SK-N-SH (cell line): ENCODE data around the gene OPA3. TPM values are rescaled to one million over a fixed set of nuclear protein-coding genes. Genes with fewer than 3 reads are reported as not detected.

Experiments
- CTCF ChIA-PET: fragments of 300-600, 350-600 bp; formaldehyde crosslinking; extraction: SDS; loops from one replicate; lab custom pipeline; 2021; lab: Yijun Ruan, JAX
- POLR2A ChIA-PET: fragments of 350-600 bp; sonication (Branson Sonifier 250); formaldehyde crosslinking; extraction: SDS; loops from one replicate; lab custom pipeline; 2020; ENCODE audit warnings: antibody characterized with exemption, inconsistent platforms; lab: Yijun Ruan, JAX
- DNase-seq: peaks from one replicate; pipeline ENCODE4 v3.0.0; 2012
- H2AFZ ChIP-seq: fragments of 200-600 bp; sonication (generic); 2 replicates; pipeline ENCODE4 v1.8.1; 2016; ENCODE audit warnings: antibody characterized with exemption, mild to moderate bottlenecking, low read depth
- H3F3A ChIP-seq: fragments of 200-600 bp; sonication (generic); replicated peaks from 2 replicates; pipeline ENCODE3; 2016; ENCODE audit warnings: antibody characterized with exemption, mild to moderate bottlenecking; ENCODE audit not compliant: insufficient read depth
- H3K27ac ChIP-seq, 2 experiments: fragments of 200-500 bp in 1 of 2; fragments of 200-600 bp in 1 of 2; sonication (Bioruptor generic) in 1 of 2; sonication (generic), shearing (Covaris generic) in 1 of 2; 2 replicates each; pipeline versions ENCODE4 v1.5.1 to v1.6.1; 2014 to 2016; ENCODE audit warnings: low read depth in 2 of 2, inconsistent platforms in 1 of 2, low read length in 1 of 2, mild to moderate bottlenecking in 1 of 2, mixed read lengths in 1 of 2
- H3K27me3 ChIP-seq: fragments of 200-600 bp; sonication (generic), shearing (Covaris generic); 2 replicates; pipeline ENCODE4 v1.6.1; 2016; ENCODE audit warnings: mixed run types; ENCODE audit not compliant: insufficient read depth
- H3K36me3 ChIP-seq, 2 experiments: fragments of 200-500 bp in 1 of 2; fragments of 200-600 bp in 1 of 2; sonication (Bioruptor generic) in 1 of 2; sonication (generic) in 1 of 2; replicated peaks in 1 of 2; 2 replicates each; pipeline versions ENCODE3 to v1.5.1; 2014 to 2016; ENCODE audit warnings: low read length in 1 of 2, mild to moderate bottlenecking in 1 of 2; ENCODE audit not compliant: insufficient read depth in 2 of 2, control insufficient read depth in 1 of 2
- H3K4me1 ChIP-seq, 2 experiments: fragments of 200-500 bp in 1 of 2; fragments of 200-600 bp in 1 of 2; sonication (Bioruptor generic) in 1 of 2; sonication (generic), shearing (Covaris generic) in 1 of 2; 2 replicates each; pipeline versions ENCODE4 v1.5.1 to v1.6.1; 2014 to 2016; ENCODE audit warnings: low read depth in 1 of 2, low read length in 1 of 2, mixed run types in 1 of 2; ENCODE audit not compliant: insufficient read depth in 2 of 2, control insufficient read depth in 1 of 2
- H3K4me2 ChIP-seq: fragments of 200-600 bp; sonication (generic), shearing (Covaris generic); 2 replicates; pipeline ENCODE4 v1.6.1; 2017; ENCODE audit warnings: mixed run types
- H3K4me3 ChIP-seq, 2 experiments: fragments of 200-500 bp in 1 of 2; fragments of 200-600 bp in 1 of 2; sonication (Bioruptor generic) in 1 of 2; sonication (generic), shearing (Covaris generic) in 1 of 2; 2 replicates each; pipeline versions ENCODE4 v1.5.1 to v1.8.1; 2014 to 2016; ENCODE audit warnings: low read depth in 2 of 2, inconsistent platforms in 1 of 2, low read length in 1 of 2, mild to moderate bottlenecking in 1 of 2, mixed read lengths in 1 of 2, moderate library complexity in 1 of 2
- H3K79me2 ChIP-seq: fragments of 200-600 bp; sonication (generic); 2 replicates; pipeline ENCODE4 v1.8.1; 2017; ENCODE audit warnings: mild to moderate bottlenecking; ENCODE audit not compliant: insufficient read depth
- H3K9ac ChIP-seq: fragments of 200-600 bp; sonication (generic); 2 replicates; pipeline ENCODE4 v1.6.1; 2017; ENCODE audit warnings: mixed run types
- H3K9me2 ChIP-seq: fragments of 200-600 bp; sonication (generic); 2 replicates; pipeline ENCODE4 v1.6.1; 2017; ENCODE audit warnings: mixed run types
- H3K9me3 ChIP-seq: fragments of 200-600 bp; sonication (generic); 2 replicates; pipeline ENCODE4 v1.6.1; 2017; ENCODE audit warnings: mixed run types, mild to moderate bottlenecking, moderate library complexity
- H4K20me1 ChIP-seq: fragments of 200-600 bp; sonication (generic); 2 replicates; pipeline ENCODE4 v1.6.1; 2017; ENCODE audit warnings: mild to moderate bottlenecking, mixed run types; ENCODE audit not compliant: insufficient read depth
- FOSL2 ChIP-seq: IDR thresholded peaks from 2 replicates; pipeline ENCODE4 v1.4.0; 2012; ENCODE audit warnings: low read depth, mild to moderate bottlenecking, moderate library complexity, borderline replicate concordance
- FOXM1 ChIP-seq: IDR thresholded peaks from 2 replicates; pipeline ENCODE4 v1.4.0; 2012; ENCODE audit warnings: low read depth, mild to moderate bottlenecking
- GATA2 ChIP-seq: sonication (generic); formaldehyde crosslinking; IDR thresholded peaks from 2 replicates; pipeline ENCODE4 v1.5.0; 2020; ENCODE audit warnings: mild to moderate bottlenecking, missing genetic modification reagents
- MEF2A ChIP-seq: IDR thresholded peaks from 2 replicates; pipeline ENCODE4 v1.4.0; 2012; ENCODE audit warnings: low read depth, borderline replicate concordance
- NFIC ChIP-seq: IDR thresholded peaks from 2 replicates; pipeline ENCODE4 v1.4.0; 2012; ENCODE audit warnings: borderline replicate concordance
- RCOR1 ChIP-seq: fragments of 150-350 bp; IDR thresholded peaks from 2 replicates; pipeline ENCODE4 v1.6.1; 2017; ENCODE audit warnings: antibody characterized with exemption, low read length
- RFX5 ChIP-seq: IDR thresholded peaks from 2 replicates; pipeline ENCODE4 v1.6.1; 2012; ENCODE audit warnings: mild to moderate bottlenecking, improper control_type of control experiment, low read length
- SIN3A ChIP-seq: IDR thresholded peaks from 2 replicates; pipeline ENCODE4 v1.6.1; 2012; ENCODE audit warnings: low read depth, mild to moderate bottlenecking, low read length, moderate library complexity, borderline replicate concordance
- WGBS: methylation state at CpG from one replicate; pipeline ENCODE4 v1.1.6; 2017; ENCODE audit warnings: low lambda C conversion rate; 5-methylcytosine and 5-hydroxymethylcytosine counted together
- polyA plus RNA-seq, 3 experiments: library from polyadenylated mRNA; depleted of rRNA; stranded (reverse); fragments of >200 nt; gene quantifications; 2 replicates each; pipeline ENCODE4 v1.2.3, GENCODE V29; 2012
- TF ChIP-seq, protein P1 (sequence below): fragments of 150-350 bp; IDR thresholded peaks from 2 replicates; pipeline ENCODE4 v1.6.1; 2016; ENCODE audit warnings: mild to moderate bottlenecking, low read depth, low read length
- TF ChIP-seq, protein P2 (sequence below): IDR thresholded peaks from 2 replicates; pipeline ENCODE4 v1.4.0; 2012; ENCODE audit warnings: low read depth
- TF ChIP-seq, protein P3 (sequence below): fragments of 150-350 bp; IDR thresholded peaks from 2 replicates; pipeline ENCODE4 v1.6.1; 2017; ENCODE audit warnings: antibody characterized with exemption, low read length, low read depth, borderline replicate concordance

Gene OPA3
- polyA plus RNA-seq, 1 of the 3 experiments (the other 2 are of a cell fraction) = 10.0 TPM

DNA sequence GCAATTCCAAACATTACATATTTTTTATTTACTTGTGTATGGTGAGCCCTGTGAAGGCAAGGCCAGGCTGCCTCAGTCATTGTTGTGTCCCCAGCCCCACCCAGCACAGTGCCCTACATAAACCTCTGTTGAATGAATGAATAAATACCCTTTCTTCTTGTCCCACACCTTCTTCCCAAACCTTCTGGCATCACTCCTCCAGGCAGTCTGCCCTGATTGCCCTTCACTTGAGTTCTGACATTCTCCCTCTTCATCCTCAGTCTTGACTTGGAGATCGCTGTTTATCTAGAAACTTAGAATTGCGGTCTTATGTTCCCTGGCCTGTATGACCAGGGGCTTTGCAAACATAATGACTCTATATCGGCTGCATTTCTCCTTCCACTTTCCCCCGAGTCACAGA, 5.2 kb upstream of the OPA3 start:
- Histone ChIP-seq H3K9me3 (no peaks in the 10 kb centered on the region), H3K27ac (no peak overlapping the region), H3K9me2 (no peaks in the 10 kb centered on the region), H3K4me2 (no peak overlapping the region), H2AFZ (no peak overlapping the region), H3F3A (peaks cover 4% of the 10 kb centered on the region), H4K20me1 (no peaks in the 10 kb centered on the region), H3K27me3 (no peaks in the 10 kb centered on the region), H3K9ac (no peak overlapping the region), H3K4me1 (peaks cover 0 to 3% of the 10 kb centered on the region in 2 experiments; a peak in 1 of 4 replicates), H3K4me3 (no peak overlapping the region), H3K36me3 (no peaks in the 10 kb centered on the region), H3K79me2 (no peaks in the 10 kb centered on the region)
- WGBS = 79% methylated on average over 4 of the region's 4 CpGs
- ChIA-PET POLR2A (no interaction called here), CTCF (interaction anchor here (1.7 to 2.3 kb wide), 3 partner anchors 54 to 103 kb away, joined by 5 to 12 read pairs (median 9); partner anchors contain the start of gene QPCTL)
- DNase-seq = no peak
- TF ChIP-seq, protein P1, sequence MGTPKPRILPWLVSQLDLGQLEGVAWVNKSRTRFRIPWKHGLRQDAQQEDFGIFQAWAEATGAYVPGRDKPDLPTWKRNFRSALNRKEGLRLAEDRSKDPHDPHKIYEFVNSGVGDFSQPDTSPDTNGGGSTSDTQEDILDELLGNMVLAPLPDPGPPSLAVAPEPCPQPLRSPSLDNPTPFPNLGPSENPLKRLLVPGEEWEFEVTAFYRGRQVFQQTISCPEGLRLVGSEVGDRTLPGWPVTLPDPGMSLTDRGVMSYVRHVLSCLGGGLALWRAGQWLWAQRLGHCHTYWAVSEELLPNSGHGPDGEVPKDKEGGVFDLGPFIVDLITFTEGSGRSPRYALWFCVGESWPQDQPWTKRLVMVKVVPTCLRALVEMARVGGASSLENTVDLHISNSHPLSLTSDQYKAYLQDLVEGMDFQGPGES = no peak
- TF ChIP-seq, protein P2, sequence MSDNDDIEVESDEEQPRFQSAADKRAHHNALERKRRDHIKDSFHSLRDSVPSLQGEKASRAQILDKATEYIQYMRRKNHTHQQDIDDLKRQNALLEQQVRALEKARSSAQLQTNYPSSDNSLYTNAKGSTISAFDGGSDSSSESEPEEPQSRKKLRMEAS = no peak
- TF ChIP-seq SIN3A = no peak
- no peak for TF ChIP-seq RFX5
- no peak for TF ChIP-seq GATA2 (CRISPR knock-in tag)

DNA sequence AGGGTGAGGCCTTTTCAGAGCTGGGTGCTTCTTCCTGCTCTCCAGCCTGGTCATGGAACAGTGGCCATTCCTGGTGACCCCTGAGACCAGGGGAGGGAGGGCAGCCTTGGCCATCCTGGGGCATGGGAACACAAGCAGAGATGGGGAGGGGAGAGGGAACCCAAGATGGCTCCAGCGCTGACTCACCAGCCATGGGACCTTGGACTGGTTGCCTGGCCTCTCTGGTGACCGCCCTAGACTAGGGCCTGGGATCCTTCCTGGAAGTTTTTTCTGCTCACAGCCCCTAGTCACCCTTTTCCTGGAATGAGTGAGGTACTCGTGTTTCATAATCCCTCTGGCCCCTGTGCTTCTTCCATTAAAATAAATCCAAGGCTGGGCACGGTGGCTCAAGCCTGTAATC, 3.3 kb upstream of the OPA3 start:
- Histone ChIP-seq H3K4me3 (no peak overlapping the region), H3K9ac (no peak overlapping the region), H3K27me3 (no peaks in the 10 kb centered on the region), H2AFZ (no peak overlapping the region), H4K20me1 (no peaks in the 10 kb centered on the region)
- no peak for DNase-seq
- TF ChIP-seq, protein P3, sequence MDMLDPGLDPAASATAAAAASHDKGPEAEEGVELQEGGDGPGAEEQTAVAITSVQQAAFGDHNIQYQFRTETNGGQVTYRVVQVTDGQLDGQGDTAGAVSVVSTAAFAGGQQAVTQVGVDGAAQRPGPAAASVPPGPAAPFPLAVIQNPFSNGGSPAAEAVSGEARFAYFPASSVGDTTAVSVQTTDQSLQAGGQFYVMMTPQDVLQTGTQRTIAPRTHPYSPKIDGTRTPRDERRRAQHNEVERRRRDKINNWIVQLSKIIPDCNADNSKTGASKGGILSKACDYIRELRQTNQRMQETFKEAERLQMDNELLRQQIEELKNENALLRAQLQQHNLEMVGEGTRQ = no peak
- TF ChIP-seq FOSL2 (no peak), FOXM1 (no peak)
- TF ChIP-seq, all 33 proteins: peak for 0
- H3K36me3 ChIP-seq = no peaks in the 10 kb centered on the region
- CTCF ChIA-PET = interaction anchor here (2.1 kb wide), 1 partner anchor 19 kb away, joined by 4 read pairs; no protein-coding TSS in a partner anchor
- no peak overlapping the region for H3K4me2 ChIP-seq
- POLR2A ChIA-PET = no interaction called here
- peaks cover 6% of the 10 kb centered on the region for H3F3A ChIP-seq
- H3K9me2 ChIP-seq = no peaks in the 10 kb centered on the region
- H3K9me3 ChIP-seq = no peaks in the 10 kb centered on the region
- H3K79me2 ChIP-seq = peaks cover 10% of the 10 kb centered on the region; the same call in 1 of the 2 replicates
- 58% methylated on average over 2 of the region's 4 CpGs for WGBS
- peaks cover 0 to 5% of the 10 kb centered on the region in 2 experiments; a peak in 1 of 4 replicates for H3K4me1 ChIP-seq
- H3K27ac ChIP-seq = no peak overlapping the region

DNA sequence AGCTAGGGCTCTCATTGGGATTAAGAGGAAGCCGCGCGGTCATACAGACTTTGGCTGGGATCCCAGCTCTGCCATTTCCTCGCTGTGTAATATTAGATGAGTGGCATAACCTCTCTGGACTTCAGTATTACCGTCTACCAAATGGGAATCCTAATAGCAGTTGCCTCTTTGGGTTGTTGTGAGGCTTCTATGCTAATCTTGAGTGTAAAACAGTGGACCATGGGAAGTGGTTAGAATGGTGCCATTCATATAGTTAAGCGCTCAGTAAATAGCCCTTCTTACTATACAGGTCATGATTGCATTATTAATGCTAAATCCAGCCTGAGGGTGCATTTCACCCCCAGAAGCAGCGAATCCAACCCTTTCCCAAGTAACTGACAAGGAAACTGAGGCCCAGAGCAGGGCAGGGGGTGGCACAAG, 566 bp upstream of the OPA3 start:
- ChIA-PET POLR2A (no interaction called here), CTCF (interaction anchor here (1.1 to 2.1 kb wide), 4 partner anchors 58 to 157 kb away, joined by 3 to 5 read pairs (median 4); no protein-coding TSS in a partner anchor)

More for the DNA sequence above, 566 bp upstream of the OPA3 start:
- H3K9me3 ChIP-seq = no peaks in the 10 kb centered on the region
- H3K27me3 ChIP-seq = no peaks in the 10 kb centered on the region
- 12% methylated on average over 7 of the region's 7 CpGs for WGBS
- TF ChIP-seq MEF2A (no peak), NFIC (0 out of 2 replicates have a peak, but pooled peaks have one; percentile 10), RCOR1 (peak; percentile 74)
- peak overlapping the region; percentile 69 to 70 for H3K4me3 ChIP-seq
- peaks cover 8% of the 10 kb centered on the region for H3F3A ChIP-seq
- peaks cover 0 to 3% of the 10 kb centered on the region in 2 experiments for H3K36me3 ChIP-seq
- H3K27ac ChIP-seq = peak overlapping the region; percentile 56 to 92; a peak in 3 of 4 replicates
- no peaks in the 10 kb centered on the region for H3K9me2 ChIP-seq
- H3K4me2 ChIP-seq = peak overlapping the region; percentile 80
- peak overlapping the region; percentile 89 for H3K9ac ChIP-seq
- peak overlapping the region; percentile 94 for H2AFZ ChIP-seq
- H3K4me1 ChIP-seq = peaks cover 0 to 5% of the 10 kb centered on the region in 2 experiments; a peak in 1 of 4 replicates
- H3K79me2 ChIP-seq = peaks cover 35% of the 10 kb centered on the region
- no peaks in the 10 kb centered on the region for H4K20me1 ChIP-seq
- DNase-seq = no peak
